Activated CD8-positive, alpha-beta T cell treated with anti-CD3 and anti-CD28 coated beads for 36 hours (primary cell): ENCODE results near the gene NET1. TPM values are rescaled to one million over a fixed set of nuclear protein-coding genes. Genes with fewer than 3 reads are reported as not detected.

ENCODE experiments used
- ATAC-seq: fragments of 200-7000 bp; cut with Tn5 transposase; one replicate; pipeline ENCODE4 v1.10.0; 2021; ENCODE audit warnings: mild to moderate bottlenecking, moderate library complexity
- CTCF ChIA-PET: fragments of 350-600 bp; sonication (Branson Sonifier 250); formaldehyde crosslinking; loops from one replicate; lab custom pipeline; 2021; ENCODE audit warnings: antibody characterized with exemption; lab: Charles Lee
- POLR2A ChIA-PET: fragments of 350-600 bp; sonication (Branson Sonifier 250); formaldehyde crosslinking; loops from one replicate; lab custom pipeline; 2021; ENCODE audit warnings: antibody characterized with exemption; lab: Charles Lee
- DNase-seq: peaks from one replicate; pipeline ENCODE4 v3.0.0-alpha.2; 2020
- H3K27ac Mint-ChIP-seq: one replicate; pipeline ENCODE4 v1.8.0; 2021; ENCODE audit warnings: mild to moderate bottlenecking, mixed read lengths
- H3K27me3 Mint-ChIP-seq: one replicate; pipeline ENCODE4 v1.8.0; 2021; ENCODE audit warnings: mixed read lengths
- H3K36me3 Mint-ChIP-seq: one replicate; pipeline ENCODE4 v1.8.0; 2021; ENCODE audit warnings: low read depth, mixed read lengths
- H3K4me1 Mint-ChIP-seq: one replicate; pipeline ENCODE4 v1.8.0; 2021; ENCODE audit warnings: low read depth, mixed read lengths
- H3K4me3 Mint-ChIP-seq: one replicate; pipeline ENCODE4 v1.8.0; 2021; ENCODE audit warnings: mild to moderate bottlenecking, moderate library complexity, mixed read lengths
- H3K9me3 Mint-ChIP-seq: one replicate; pipeline ENCODE4 v1.8.0; 2021; ENCODE audit warnings: mixed read lengths
- intact Hi-C: fragments of 100-400 bp; cut with micrococcal nuclease; formaldehyde crosslinking; loops from one replicate; pipeline ENCODE4 v1.10.0; 2022
- total RNA-seq, 2 experiments: library from RNA; stranded (reverse); gene quantifications; one replicate each; pipeline ENCODE4 v1.2.3, GENCODE V29; 2021
- TF ChIP-seq, protein P1 (sequence below): fragments of 200-600 bp; IDR thresholded peaks from one replicate; pipeline ENCODE4 v1.8.0; 2022; ENCODE audit warnings: antibody characterized with exemption, mild to moderate bottlenecking

Gene NET1
- total RNA-seq, 2 experiments from 2014 or later: 20.5 to 21.6 TPM

DNA sequence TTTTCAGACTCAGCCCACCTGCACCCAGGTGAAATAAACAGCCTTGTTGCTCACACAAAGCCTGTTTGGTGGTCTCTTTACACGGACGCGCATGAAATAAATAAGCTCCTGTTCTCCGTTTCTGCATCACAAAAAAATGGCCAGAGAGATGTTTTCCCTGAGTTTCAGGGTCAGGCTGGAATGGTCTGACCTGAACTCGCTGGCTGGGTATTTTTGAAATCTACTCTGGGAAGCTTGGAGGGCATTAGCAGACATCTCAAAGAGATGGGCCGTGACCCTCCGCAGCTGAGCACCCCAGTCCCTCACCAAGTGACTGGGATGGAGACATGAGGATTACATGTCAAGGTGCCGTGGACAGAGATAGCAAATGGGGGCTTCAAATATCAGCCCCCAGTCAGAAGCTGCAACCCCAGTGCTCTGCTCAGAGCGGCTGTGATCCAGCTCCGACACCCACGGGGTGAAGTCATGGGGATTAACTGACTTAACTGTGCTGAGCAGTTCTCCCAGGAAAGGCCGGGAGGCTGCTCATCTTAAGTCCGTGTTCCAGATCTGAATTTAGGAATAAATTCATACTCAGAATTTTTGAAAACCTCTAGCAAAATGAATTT lies 64.7 kb downstream of the NET1 start:
- TF ChIP-seq, protein P1, sequence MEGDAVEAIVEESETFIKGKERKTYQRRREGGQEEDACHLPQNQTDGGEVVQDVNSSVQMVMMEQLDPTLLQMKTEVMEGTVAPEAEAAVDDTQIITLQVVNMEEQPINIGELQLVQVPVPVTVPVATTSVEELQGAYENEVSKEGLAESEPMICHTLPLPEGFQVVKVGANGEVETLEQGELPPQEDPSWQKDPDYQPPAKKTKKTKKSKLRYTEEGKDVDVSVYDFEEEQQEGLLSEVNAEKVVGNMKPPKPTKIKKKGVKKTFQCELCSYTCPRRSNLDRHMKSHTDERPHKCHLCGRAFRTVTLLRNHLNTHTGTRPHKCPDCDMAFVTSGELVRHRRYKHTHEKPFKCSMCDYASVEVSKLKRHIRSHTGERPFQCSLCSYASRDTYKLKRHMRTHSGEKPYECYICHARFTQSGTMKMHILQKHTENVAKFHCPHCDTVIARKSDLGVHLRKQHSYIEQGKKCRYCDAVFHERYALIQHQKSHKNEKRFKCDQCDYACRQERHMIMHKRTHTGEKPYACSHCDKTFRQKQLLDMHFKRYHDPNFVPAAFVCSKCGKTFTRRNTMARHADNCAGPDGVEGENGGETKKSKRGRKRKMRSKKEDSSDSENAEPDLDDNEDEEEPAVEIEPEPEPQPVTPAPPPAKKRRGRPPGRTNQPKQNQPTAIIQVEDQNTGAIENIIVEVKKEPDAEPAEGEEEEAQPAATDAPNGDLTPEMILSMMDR: no peak
- Mint-ChIP-seq H3K27ac (no peak overlapping the region), H3K4me1 (peaks cover 2% of the 10 kb centered on the region), H3K36me3 (no peaks in the 10 kb centered on the region), H3K27me3 (no peaks in the 10 kb centered on the region), H3K4me3 (no peak overlapping the region), H3K9me3 (no peaks in the 10 kb centered on the region)
- intact Hi-C loops: no loop called here
- CTCF ChIA-PET: interaction anchor here (2.3 kb wide), 1 partner anchor 146 kb away, joined by 7 read pairs; no protein-coding TSS in a partner anchor
- ATAC-seq (no peak), DNase-seq (no peak)
- POLR2A ChIA-PET: no interaction called here

DNA sequence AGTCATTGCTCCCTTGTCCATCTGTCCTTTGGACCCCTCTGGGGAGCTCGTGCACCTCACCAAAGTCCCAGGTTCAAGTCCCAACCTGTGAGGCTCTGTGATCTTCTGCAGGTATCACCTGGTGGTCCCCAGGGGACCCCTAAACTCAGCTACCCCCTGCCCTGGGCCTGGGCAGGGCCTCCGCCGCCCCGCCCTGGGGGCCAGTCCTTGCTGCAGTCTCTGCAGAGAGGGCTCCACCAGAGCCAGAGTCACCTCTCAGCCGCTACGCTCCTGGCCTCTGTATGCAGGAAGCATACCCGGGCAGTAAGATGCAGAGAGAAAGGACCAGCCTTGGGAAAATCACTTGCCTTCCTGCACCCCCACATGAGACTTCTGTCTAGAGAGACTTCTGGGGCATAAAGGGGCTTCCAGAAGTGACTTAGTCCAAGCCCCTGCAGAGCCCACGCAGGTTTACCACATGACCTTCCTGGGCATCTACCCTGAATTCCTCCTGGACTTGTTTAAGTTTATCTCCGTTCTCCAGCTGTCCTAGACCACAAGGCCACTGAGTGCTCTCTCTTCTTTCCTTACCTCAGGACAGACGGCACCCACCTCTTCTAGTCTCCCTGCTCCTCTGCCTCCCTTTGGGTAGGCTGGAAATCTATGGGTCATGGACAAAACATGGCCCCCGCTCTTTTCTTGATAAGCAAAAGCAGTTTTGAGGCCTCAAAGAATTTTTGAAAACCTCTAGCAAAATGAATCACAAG lies 65.8 kb downstream of the NET1 start:
- Mint-ChIP-seq H3K27me3 (no peaks in the 10 kb centered on the region), H3K4me3 (no peak overlapping the region), H3K9me3 (no peaks in the 10 kb centered on the region), H3K4me1 (peaks cover 2% of the 10 kb centered on the region), H3K27ac (no peak overlapping the region), H3K36me3 (no peaks in the 10 kb centered on the region)
- intact Hi-C loops: no loop called here
- no peak for DNase-seq
- TF ChIP-seq, protein P1: no peak
- no peak for ATAC-seq
- CTCF ChIA-PET: interaction anchor here (1.9 to 2.3 kb wide), 2 partner anchors 12 to 145 kb away, joined by 4 to 7 read pairs; no protein-coding TSS in a partner anchor
- POLR2A ChIA-PET: no interaction called here

DNA sequence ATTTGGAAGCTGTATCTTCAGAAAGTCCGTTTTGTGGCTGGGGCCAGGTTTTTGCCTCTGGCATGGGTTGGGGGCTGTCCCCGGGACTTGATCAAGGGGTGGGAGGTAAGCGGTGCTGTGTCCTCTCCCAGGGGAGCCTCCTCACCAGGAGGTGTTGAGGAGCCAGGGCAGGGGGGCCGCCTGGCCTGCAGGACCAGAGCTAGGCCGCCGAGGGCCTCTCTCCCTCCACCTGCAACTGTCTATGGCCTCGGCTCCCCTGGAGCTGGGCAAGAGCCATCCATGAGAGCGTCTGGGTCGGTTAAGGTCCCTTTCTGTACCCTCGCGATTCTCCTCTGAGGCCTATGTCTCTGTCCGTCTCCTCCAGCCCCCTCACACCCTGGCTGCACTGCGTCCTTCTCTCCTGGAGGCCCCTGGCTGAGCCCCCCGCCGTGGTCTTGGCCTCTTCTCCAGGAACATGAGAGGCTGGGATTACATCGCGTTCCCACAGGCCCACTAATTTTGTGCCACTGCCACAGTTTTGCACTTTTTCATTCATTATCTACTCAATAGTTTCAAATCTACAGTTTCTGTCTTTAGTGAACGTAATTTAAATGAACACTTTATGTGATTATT lies 66.4 kb downstream of the NET1 start:
- TF ChIP-seq, protein P1: no peak
- H3K4me1 Mint-ChIP-seq: peaks cover 2% of the 10 kb centered on the region
- POLR2A ChIA-PET: interaction anchor here (0.6 kb wide), 1 partner anchor 572 kb away, joined by 4 read pairs; no protein-coding TSS in a partner anchor
- H3K36me3 Mint-ChIP-seq: no peaks in the 10 kb centered on the region
- no peak overlapping the region for H3K27ac Mint-ChIP-seq
- no peaks in the 10 kb centered on the region for H3K27me3 Mint-ChIP-seq
- H3K9me3 Mint-ChIP-seq: no peaks in the 10 kb centered on the region
- CTCF ChIA-PET: interaction anchor here (1.9 to 2.3 kb wide), 2 partner anchors 12 to 144 kb away, joined by 4 to 7 read pairs; no protein-coding TSS in a partner anchor
- H3K4me3 Mint-ChIP-seq: no peak overlapping the region
- intact Hi-C loops: no loop called here
- DNase-seq (no peak), ATAC-seq (no peak)

DNA sequence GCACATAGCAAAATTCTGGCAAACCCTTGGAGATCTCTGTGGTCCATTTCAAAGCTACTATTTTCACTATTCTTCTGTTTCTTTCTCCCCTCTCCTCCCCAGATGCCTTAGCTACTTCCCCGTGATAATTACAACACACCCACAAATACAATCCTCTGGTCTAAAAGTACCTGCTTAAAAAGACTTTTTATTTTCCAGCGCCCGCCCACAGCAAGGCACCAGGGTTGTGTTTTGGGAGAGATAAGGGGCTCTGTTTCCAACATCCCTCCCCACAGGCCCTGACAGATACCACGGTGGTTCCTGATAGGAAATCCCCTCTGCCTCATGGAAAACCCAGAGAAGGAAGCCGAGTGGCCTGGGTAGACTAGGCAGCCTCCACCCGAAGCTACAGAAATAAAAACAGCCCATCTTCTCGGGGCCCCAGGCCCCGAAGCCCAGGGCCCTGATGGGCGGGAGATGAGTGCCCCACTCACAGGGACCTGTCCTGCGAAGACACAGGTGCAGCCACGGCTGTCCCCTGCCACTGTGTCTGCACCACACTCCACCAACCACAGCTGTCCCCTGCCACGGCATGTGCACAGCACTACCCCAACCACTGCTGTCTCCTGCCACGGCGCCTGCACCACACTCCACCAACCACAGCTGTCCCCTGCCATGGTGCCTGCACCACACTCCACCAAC lies 67.3 kb downstream of the NET1 start:
- TF ChIP-seq, protein P1: no peak
- Mint-ChIP-seq H3K36me3 (no peaks in the 10 kb centered on the region), H3K4me1 (peaks cover 2% of the 10 kb centered on the region), H3K27ac (no peak overlapping the region), H3K9me3 (no peaks in the 10 kb centered on the region), H3K27me3 (no peaks in the 10 kb centered on the region), H3K4me3 (no peak overlapping the region)
- intact Hi-C loops: no loop called here
- ChIA-PET CTCF (interaction anchor here (1.9 kb wide), 1 partner anchor 11 kb away, joined by 4 read pairs; no protein-coding TSS in a partner anchor), POLR2A (interaction anchor here (0.6 kb wide), 1 partner anchor 17 kb away, joined by 3 read pairs; no protein-coding TSS in a partner anchor)
- DNase-seq: no peak
- ATAC-seq: no peak
